ENCODE results near the gene SYTL3. TPM values are rescaled to one million over a fixed set of nuclear protein-coding genes. Genes with fewer than 3 reads are reported as not detected.

The SYTL3 gene
- total RNA-seq, 1 donor from 2014 or later = 8.7 TPM

DNA sequence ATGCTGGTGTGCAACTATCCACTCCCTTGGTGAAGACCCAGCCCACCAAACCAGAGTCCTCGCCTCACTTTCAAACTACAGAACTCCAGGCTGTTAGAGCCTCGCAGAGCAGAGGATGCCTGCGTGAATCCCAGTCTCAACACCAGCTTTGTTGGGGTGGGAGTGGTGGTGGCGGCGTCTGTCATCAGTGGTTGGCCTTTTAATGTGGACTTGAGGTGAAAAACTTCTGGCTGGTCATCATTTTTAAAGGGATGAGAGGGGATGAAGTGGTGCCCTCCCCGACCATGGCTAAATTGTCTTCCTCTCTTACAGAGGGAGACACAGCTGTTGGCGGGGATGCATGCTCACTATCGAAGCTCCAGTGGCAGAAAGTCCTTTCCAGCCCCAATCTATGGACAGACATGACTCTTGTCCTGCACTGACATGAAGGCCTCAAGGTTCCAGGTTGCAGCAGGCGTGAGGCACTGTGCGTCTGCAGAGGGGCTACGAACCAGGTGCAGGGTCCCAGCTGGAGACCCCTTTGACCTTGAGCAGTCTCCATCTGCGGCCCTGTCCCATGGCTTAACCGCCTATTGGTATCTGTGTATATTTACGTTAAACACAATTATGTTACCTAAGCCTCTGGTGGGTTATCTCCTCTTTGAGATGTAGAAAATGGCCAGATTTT is 114.5 kb downstream of the SYTL3 start:
- TF ChIP-seq, protein P1, sequence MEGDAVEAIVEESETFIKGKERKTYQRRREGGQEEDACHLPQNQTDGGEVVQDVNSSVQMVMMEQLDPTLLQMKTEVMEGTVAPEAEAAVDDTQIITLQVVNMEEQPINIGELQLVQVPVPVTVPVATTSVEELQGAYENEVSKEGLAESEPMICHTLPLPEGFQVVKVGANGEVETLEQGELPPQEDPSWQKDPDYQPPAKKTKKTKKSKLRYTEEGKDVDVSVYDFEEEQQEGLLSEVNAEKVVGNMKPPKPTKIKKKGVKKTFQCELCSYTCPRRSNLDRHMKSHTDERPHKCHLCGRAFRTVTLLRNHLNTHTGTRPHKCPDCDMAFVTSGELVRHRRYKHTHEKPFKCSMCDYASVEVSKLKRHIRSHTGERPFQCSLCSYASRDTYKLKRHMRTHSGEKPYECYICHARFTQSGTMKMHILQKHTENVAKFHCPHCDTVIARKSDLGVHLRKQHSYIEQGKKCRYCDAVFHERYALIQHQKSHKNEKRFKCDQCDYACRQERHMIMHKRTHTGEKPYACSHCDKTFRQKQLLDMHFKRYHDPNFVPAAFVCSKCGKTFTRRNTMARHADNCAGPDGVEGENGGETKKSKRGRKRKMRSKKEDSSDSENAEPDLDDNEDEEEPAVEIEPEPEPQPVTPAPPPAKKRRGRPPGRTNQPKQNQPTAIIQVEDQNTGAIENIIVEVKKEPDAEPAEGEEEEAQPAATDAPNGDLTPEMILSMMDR (IDR thresholded peaks at IDR 0.05) = no peak
- DNase-seq = no peak
- peaks cover 53% of the 10 kb centered on the region for H3K36me3 ChIP-seq
- H3K27me3 ChIP-seq = no peaks in the 10 kb centered on the region
- H3K4me3 ChIP-seq = no peak overlapping the region
- no peaks in the 10 kb centered on the region for H3K4me1 ChIP-seq
- intact Hi-C loops (cut with DNase I) = no loop called here
- ATAC-seq = no peak
- no peaks in the 10 kb centered on the region for H3K9me3 ChIP-seq
- H3K27ac ChIP-seq = no peak overlapping the region

DNA sequence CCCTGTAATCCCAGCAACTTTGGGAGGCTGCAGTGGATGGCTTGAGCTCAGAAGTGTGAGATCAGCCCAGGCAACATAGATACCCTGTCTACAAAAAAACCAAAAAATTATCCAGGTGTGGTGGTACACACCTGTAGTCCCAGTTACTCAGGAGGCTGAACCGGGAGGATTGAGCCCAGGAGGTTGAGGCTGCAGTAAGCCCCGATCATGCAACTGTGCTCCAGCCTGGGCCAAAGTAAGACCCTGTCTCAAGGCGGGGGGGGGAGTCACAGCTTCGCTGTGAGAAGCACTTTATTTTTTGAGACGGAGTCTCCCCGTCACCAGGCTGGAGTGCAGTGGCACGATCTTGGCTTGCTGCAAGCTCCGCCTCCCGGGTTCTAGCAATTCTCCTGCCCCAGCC is 115.1 kb downstream of the SYTL3 start:
- TF ChIP-seq, protein P1 (IDR thresholded peaks at IDR 0.05) = no peak
- DNase-seq = no peak
- H3K4me3 ChIP-seq = no peak overlapping the region
- no peak for ATAC-seq
- peaks cover 59% of the 10 kb centered on the region for H3K36me3 ChIP-seq
- intact Hi-C loops (cut with DNase I) = no loop called here
- no peaks in the 10 kb centered on the region for H3K9me3 ChIP-seq
- no peak overlapping the region for H3K27ac ChIP-seq
- no peaks in the 10 kb centered on the region for H3K4me1 ChIP-seq
- no peaks in the 10 kb centered on the region for H3K27me3 ChIP-seq

DNA sequence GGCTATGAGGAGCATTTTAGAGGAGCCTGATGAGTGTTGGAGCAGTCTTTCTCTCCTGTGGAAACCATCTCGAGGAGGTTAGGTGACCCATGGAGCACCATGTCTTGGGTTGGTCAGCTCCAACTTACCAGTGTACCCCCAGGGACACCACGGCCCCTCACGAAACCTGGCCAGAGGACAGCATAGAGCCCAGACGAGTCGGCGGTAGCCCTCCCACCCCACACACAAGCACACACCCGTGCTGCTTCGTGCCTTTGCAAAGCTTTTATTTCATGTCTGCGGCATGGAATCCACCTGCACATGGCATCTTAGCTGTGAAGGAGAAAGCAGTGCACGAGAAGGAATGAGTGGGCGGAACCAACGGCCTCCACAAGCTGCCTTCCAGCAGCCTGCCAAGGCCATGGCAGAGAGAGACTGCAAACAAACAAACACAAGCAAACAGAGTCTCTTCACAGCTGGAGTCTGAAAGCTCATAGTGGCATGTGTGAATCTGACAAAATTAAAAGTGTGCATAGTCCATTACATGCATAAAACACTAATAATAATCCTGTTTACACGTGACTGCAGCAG is 115.7 kb downstream of the SYTL3 start:
- intact Hi-C loops (cut with DNase I) = no loop called here
- ATAC-seq (no peak), DNase-seq (no peak)
- Histone ChIP-seq H3K9me3 (no peaks in the 10 kb centered on the region), H3K27ac (no peak overlapping the region), H3K36me3 (peaks cover 66% of the 10 kb centered on the region), H3K27me3 (no peaks in the 10 kb centered on the region), H3K4me3 (no peak overlapping the region), H3K4me1 (no peaks in the 10 kb centered on the region)
- TF ChIP-seq, protein P1 (IDR thresholded peaks at IDR 0.05) = no peak

DNA sequence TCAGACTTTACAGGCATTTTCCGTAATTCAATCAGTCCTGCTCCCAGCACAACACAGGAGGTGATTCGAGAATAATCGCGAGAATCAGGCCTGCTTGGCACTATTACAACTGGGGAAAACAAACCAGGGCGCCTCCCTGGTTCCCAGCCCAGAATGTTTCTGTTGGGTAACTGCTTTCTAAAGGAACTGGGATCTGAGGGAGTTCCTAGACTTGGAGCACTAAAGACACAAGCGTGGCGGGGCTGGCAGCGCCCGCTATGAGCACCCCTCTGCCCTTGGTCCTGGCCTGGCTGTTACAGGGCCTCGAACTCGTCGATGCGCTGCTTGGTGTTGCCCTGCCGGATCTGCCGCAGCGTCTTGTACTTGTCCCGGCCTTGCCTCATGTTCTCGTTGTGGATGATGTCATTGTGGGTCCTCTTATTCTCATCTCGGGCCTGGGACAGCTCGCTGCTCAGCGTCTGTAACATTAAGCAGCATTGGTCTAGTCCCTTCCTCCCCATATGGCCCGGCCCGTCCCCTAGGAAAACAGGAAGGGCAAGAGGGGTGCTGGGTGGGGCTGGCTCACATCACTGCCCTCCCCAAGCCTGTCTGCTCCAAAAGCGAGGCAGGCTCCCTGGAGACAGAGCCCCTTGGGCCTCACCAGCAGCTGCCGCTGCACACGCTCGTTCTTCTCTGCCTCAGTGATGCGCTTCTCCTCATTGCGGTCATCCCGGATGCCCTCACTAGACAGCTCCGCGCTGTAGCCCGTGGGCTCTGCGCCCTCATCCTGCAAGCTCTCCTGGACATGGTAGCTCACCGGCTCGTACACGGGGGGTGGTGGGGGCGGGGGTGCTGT is 117.0 kb downstream of the SYTL3 start:
- no peak overlapping the region for H3K27ac ChIP-seq
- H3K4me3 ChIP-seq = no peak overlapping the region
- peaks cover 79% of the 10 kb centered on the region for H3K36me3 ChIP-seq
- DNase-seq (no peak), ATAC-seq (no peak)
- TF ChIP-seq, protein P1 (IDR thresholded peaks at IDR 0.05) = no peak
- intact Hi-C loops (cut with DNase I) = no loop called here
- H3K27me3 ChIP-seq = no peaks in the 10 kb centered on the region
- H3K9me3 ChIP-seq = no peaks in the 10 kb centered on the region
- H3K4me1 ChIP-seq = no peaks in the 10 kb centered on the region

GRCh38 chr6:158767709-158768108 is 117.9 kb downstream of the SYTL3 start:
- ATAC-seq (no peak), DNase-seq (peak; percentile 25)
- Histone ChIP-seq H3K4me3 (no peak overlapping the region), H3K36me3 (peaks cover 87% of the 10 kb centered on the region), H3K27ac (no peak overlapping the region), H3K4me1 (no peaks in the 10 kb centered on the region), H3K27me3 (no peaks in the 10 kb centered on the region), H3K9me3 (no peaks in the 10 kb centered on the region)
- intact Hi-C loops (cut with DNase I) = no loop called here
- TF ChIP-seq, protein P1 (IDR thresholded peaks at IDR 0.05) = no peak
